H1 (cell line): Measurements from ENCODE around the gene C5orf24. TPM values are rescaled to one million over a fixed set of nuclear protein-coding genes. Genes with fewer than 3 reads are reported as not detected.

Experiments used
- CTCF ChIA-PET: fragments of 300-600 bp; sonication (Branson Sonifier 250); formaldehyde crosslinking; loops from one replicate; lab custom pipeline; 2021; ENCODE audit not compliant: partially characterized antibody; lab: Charles Lee
- POLR2A ChIA-PET: fragments of 300-600 bp; sonication (Branson Sonifier 250); formaldehyde crosslinking; loops from one replicate; lab custom pipeline; 2021; ENCODE audit warnings: inconsistent platforms; ENCODE audit not compliant: partially characterized antibody; lab: Charles Lee
- DNase-seq, 2 experiments: peaks; one replicate each; pipeline versions ENCODE4 v3.0.0 to v3.0.0-alpha.2; 2010 to 2022; ENCODE audit warnings: low spot score in 2 of 2, low read depth in 1 of 2, mixed read lengths in 1 of 2
- FAIRE-seq: peaks from 2 replicates; lab custom pipeline; 2011; peaks lifted over from hg19 to GRCh38; lab: Jason Lieb, UNC
- H2AFZ ChIP-seq: 2 replicates; pipeline ENCODE4 v1.8.1; 2012; ENCODE audit warnings: low read length, inconsistent platforms
- H2AK5ac ChIP-seq: 2 replicates; pipeline ENCODE4 v1.6.1; 2013; ENCODE audit warnings: low read depth, low read length
- H2BK120ac ChIP-seq: replicated peaks from 2 replicates; pipeline ENCODE3; 2013; ENCODE audit warnings: low read depth, low read length, inconsistent platforms
- H2BK12ac ChIP-seq: 2 replicates; pipeline ENCODE4 v1.6.1; 2013; ENCODE audit warnings: low read depth, low read length
- H2BK15ac ChIP-seq: 2 replicates; pipeline ENCODE4 v1.6.1; 2013; ENCODE audit warnings: low read length
- H2BK20ac ChIP-seq: 2 replicates; pipeline ENCODE4 v1.6.1; 2013; ENCODE audit warnings: low read length
- H2BK5ac ChIP-seq: 2 replicates; pipeline ENCODE4 v1.6.1; 2013; ENCODE audit warnings: low read depth, low read length
- H3K14ac ChIP-seq: 2 replicates; pipeline ENCODE4 v1.6.1; 2013; ENCODE audit warnings: inconsistent platforms; ENCODE audit not compliant: insufficient read length
- H3K18ac ChIP-seq: 2 replicates; pipeline ENCODE4 v1.6.1; 2013; ENCODE audit warnings: low read length; ENCODE audit errors: extremely low read depth
- H3K23ac ChIP-seq: 2 replicates; pipeline ENCODE4 v1.6.1; 2013; ENCODE audit warnings: inconsistent platforms; ENCODE audit not compliant: insufficient read length
- H3K23me2 ChIP-seq: 2 replicates; pipeline ENCODE4 v1.6.1; 2013; ENCODE audit warnings: low read depth, low read length
- H3K27ac ChIP-seq: 2 replicates; pipeline ENCODE4 v1.6.1; 2011; ENCODE audit warnings: low read depth, low read length, inconsistent platforms
- H3K27me3 ChIP-seq, 4 experiments: replicated peaks in 1 of 4; 1 replicate in 1 of 4; 2 replicates in 3 of 4; pipeline versions ENCODE4 v1.6.1 to v1.8.1; 2011 to 2013; ENCODE audit warnings: low read length in 3 of 4, mild to moderate bottlenecking in 3 of 4, inconsistent platforms in 2 of 4, mixed read lengths in 2 of 4, moderate library complexity in 1 of 4; ENCODE audit not compliant: control insufficient read depth in 3 of 4, insufficient read depth in 3 of 4; ENCODE audit errors: extremely low read depth in 1 of 4
- H3K36me3 ChIP-seq, 4 experiments: 2 replicates each; pipeline versions ENCODE4 v1.6.1 to v1.8.1; 2011 to 2013; ENCODE audit warnings: mild to moderate bottlenecking in 4 of 4, low read length in 3 of 4, moderate library complexity in 2 of 4, control low read depth in 1 of 4, inconsistent platforms in 1 of 4; ENCODE audit not compliant: insufficient read depth in 4 of 4, control insufficient read depth in 2 of 4
- H3K4ac ChIP-seq: replicated peaks from 2 replicates; pipeline ENCODE3; 2013; ENCODE audit warnings: low read length, low read depth, mixed read lengths, inconsistent platforms; ENCODE audit not compliant: insufficient read length
- H3K4me1 ChIP-seq, 4 experiments: replicated peaks in 1 of 4; 1 replicate in 1 of 4; 2 replicates in 3 of 4; pipeline versions ENCODE4 v1.6.1 to v1.8.1; 2011 to 2013; ENCODE audit warnings: low read length in 3 of 4, inconsistent platforms in 2 of 4, mixed read lengths in 1 of 4; ENCODE audit not compliant: insufficient read depth in 4 of 4, control insufficient read depth in 3 of 4
- H3K4me2 ChIP-seq, 2 experiments: 2 replicates each; pipeline versions ENCODE4 v1.6.1 to v1.8.1; 2011 to 2013; ENCODE audit warnings: low read depth in 2 of 2, low read length in 2 of 2, control low read depth in 1 of 2, inconsistent platforms in 1 of 2, mild to moderate bottlenecking in 1 of 2; ENCODE audit not compliant: insufficient read depth in 1 of 2
- H3K4me3 ChIP-seq, 4 experiments: fragments of 200-600, 300-600 bp in 1 of 4; sonication (generic), shearing (Covaris generic), sonication (Bioruptor Twin) in 1 of 4; 2 replicates each; pipeline versions ENCODE4 v1.5.1 to v1.8.1; 2011 to 2016; ENCODE audit warnings: low read length in 4 of 4, low read depth in 3 of 4, control low read depth in 2 of 4, inconsistent platforms in 2 of 4, mild to moderate bottlenecking in 2 of 4, mixed read lengths in 1 of 4, moderate library complexity in 1 of 4; ENCODE audit not compliant: insufficient read depth in 2 of 4; ENCODE audit errors: extremely low read depth in 1 of 4
- H3K56ac ChIP-seq: replicated peaks from 2 replicates; pipeline ENCODE3; 2013; ENCODE audit warnings: low read depth, mild to moderate bottlenecking, mixed read lengths, low read length, inconsistent platforms; ENCODE audit not compliant: insufficient read length
- H3K79me1 ChIP-seq: 2 replicates; pipeline ENCODE4 v1.6.1; 2013; ENCODE audit warnings: low read depth, low read length, control low read depth
- H3K79me2 ChIP-seq, 2 experiments: 2 replicates each; pipeline versions ENCODE4 v1.6.1 to v1.8.1; 2012 to 2013; ENCODE audit warnings: low read length in 2 of 2, mild to moderate bottlenecking in 2 of 2, inconsistent platforms in 1 of 2; ENCODE audit not compliant: insufficient read depth in 2 of 2, control insufficient read depth in 1 of 2
- H3K9ac ChIP-seq, 4 experiments: replicated peaks in 1 of 4; 1 replicate in 1 of 4; 2 replicates in 3 of 4; pipeline versions ENCODE4 v1.6.1 to v1.8.1; 2011 to 2013; ENCODE audit warnings: low read depth in 3 of 4, low read length in 3 of 4, control low read depth in 2 of 4, mild to moderate bottlenecking in 2 of 4, moderate library complexity in 2 of 4, inconsistent platforms in 1 of 4; ENCODE audit errors: extremely low read depth in 1 of 4
- H3K9me3 ChIP-seq, 2 experiments: 2 replicates each; pipeline versions ENCODE4 v1.6.1 to v1.8.1; 2012 to 2013; ENCODE audit warnings: mild to moderate bottlenecking in 2 of 2, moderate library complexity in 2 of 2, control low read depth in 1 of 2, inconsistent platforms in 1 of 2, low read depth in 1 of 2, low read length in 1 of 2, mixed read lengths in 1 of 2; ENCODE audit not compliant: insufficient read depth in 2 of 2
- H4K20me1 ChIP-seq, 2 experiments: replicated peaks in 1 of 2; 2 replicates each; pipeline versions ENCODE3 to v1.8.1; 2011 to 2013; ENCODE audit warnings: inconsistent platforms in 2 of 2, low read length in 2 of 2, mild to moderate bottlenecking in 1 of 2; ENCODE audit not compliant: insufficient read depth in 2 of 2, control insufficient read depth in 1 of 2
- H4K5ac ChIP-seq: 2 replicates; pipeline ENCODE4 v1.6.1; 2013; ENCODE audit warnings: low read length, low read depth, mixed read lengths, inconsistent platforms; ENCODE audit not compliant: insufficient read length
- H4K8ac ChIP-seq: 2 replicates; pipeline ENCODE4 v1.8.0; 2013; ENCODE audit warnings: mild to moderate bottlenecking, moderate library complexity, low read length, inconsistent platforms; ENCODE audit not compliant: insufficient read depth; ENCODE audit errors: extremely low read depth
- H4K91ac ChIP-seq: replicated peaks from 2 replicates; pipeline ENCODE3; 2013; ENCODE audit warnings: low read length, mixed read lengths, inconsistent platforms; ENCODE audit not compliant: insufficient read length
- CREB1 ChIP-seq: IDR thresholded peaks from 2 replicates; pipeline ENCODE4 v1.6.1; 2012; ENCODE audit warnings: inconsistent platforms
- EGR1 ChIP-seq: IDR thresholded peaks from 2 replicates; pipeline ENCODE4 v1.6.1; 2011; ENCODE audit warnings: low read depth, low read length, borderline replicate concordance
- RFX5 ChIP-seq: IDR thresholded peaks from 2 replicates; pipeline ENCODE4 v1.6.1; 2011; ENCODE audit warnings: low read depth, low read length, improper control_type of control experiment, borderline replicate concordance
- SP1 ChIP-seq: IDR thresholded peaks from 2 replicates; pipeline ENCODE4 v1.6.1; 2011; ENCODE audit warnings: low read depth, low read length
- SP2 ChIP-seq: IDR thresholded peaks from 2 replicates; pipeline ENCODE4 v1.6.1; 2012; ENCODE audit warnings: mild to moderate bottlenecking, low read length, inconsistent platforms
- TEAD4 ChIP-seq: IDR thresholded peaks from 2 replicates; pipeline ENCODE4 v1.6.1; 2012; ENCODE audit warnings: low read depth, low read length, inconsistent platforms, mixed read lengths
- YY1 ChIP-seq: IDR thresholded peaks from 2 replicates; pipeline ENCODE4 v1.6.1; 2011; ENCODE audit warnings: low read depth, mild to moderate bottlenecking, low read length
- WGBS, 2 experiments: shearing (Covaris generic) in 1 of 2; methylation state at CpG; one replicate each; pipeline versions ENCODE4 v1.1.6 to v1.1.7; 2013 to 2015; ENCODE audit warnings: low lambda C conversion rate in 2 of 2, mixed read lengths in 2 of 2, inconsistent platforms in 1 of 2, low coverage in 1 of 2, missing lambda C conversion rate in 1 of 2; ENCODE audit not compliant: insufficient replicate concordance in 2 of 2, insufficient coverage in 1 of 2, insufficient read length in 1 of 2; ENCODE audit errors: extremely low coverage in 1 of 2, missing lambda C conversion rate in 1 of 2; 5-methylcytosine and 5-hydroxymethylcytosine counted together
- polyA plus RNA-seq, 7 experiments: library from polyadenylated mRNA; depleted of rRNA in 3 of 7; stranded (reverse) in 5 of 7; unstranded in 2 of 7; fragments of >200 nt in 5 of 7; fragments of 200-250 nt in 2 of 7; gene quantifications; 1 replicate in 5 of 7; 2 replicates in 1 of 7; 4 replicates in 1 of 7; pipeline versions ENCODE4 v1.2.1 to v1.2.3, GENCODE V29; 2011 to 2013; ENCODE audit warnings: missing spikeins in 2 of 7, mixed read lengths in 2 of 7
- total RNA-seq: library from RNA; stranded (reverse); fragmentation: NEBNext Ultra II Directional; extraction: Animal tissue kit (Norgen Biotek cat#: 25700); gene quantifications from 2 replicates; pipeline ENCODE4 v1.2.1, GENCODE V29; 2021

Gene C5orf24
- total and polyA plus RNA-seq, 2 of the 8 experiments (the other 6 are each of a cell fraction or from before 2014, with no cell fraction given), result 11.1 to 20.2 TPM

DNA sequence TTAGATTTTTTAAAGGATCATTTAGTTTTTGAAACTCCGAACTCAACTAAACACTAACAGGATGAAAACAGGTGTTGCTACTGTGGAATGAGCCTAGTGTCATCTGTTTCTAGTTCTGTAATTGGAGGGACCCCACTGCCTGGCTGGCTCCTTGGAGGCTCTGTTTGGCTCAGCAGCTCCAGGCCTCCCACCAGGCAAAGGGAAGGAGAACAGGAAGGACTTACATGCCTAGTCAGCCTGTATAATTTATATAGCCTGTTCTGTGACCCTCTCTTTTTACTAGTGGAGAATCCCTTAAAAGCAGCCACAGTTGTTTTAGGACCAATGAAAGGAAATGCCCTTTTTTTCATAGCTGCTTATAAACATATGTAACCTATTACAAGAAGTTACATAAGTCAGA, 21.1 kb upstream of the C5orf24 start:
- no peak overlapping the region for H2BK15ac ChIP-seq
- 85% methylated on average over 1 of the region's 1 CpG; no CpG with 5 or more reads in 1 of the 2 experiments for WGBS, 2 experiments
- no peaks in the 10 kb centered on the region for H3K27me3 ChIP-seq
- FAIRE-seq (no peak), DNase-seq (no peak)
- no peak overlapping the region for H3K14ac ChIP-seq
- no peaks in the 10 kb centered on the region; the same call in 1 of the 2 replicates for H3K79me1 ChIP-seq
- no peaks in the 10 kb centered on the region for H4K20me1 ChIP-seq
- CTCF ChIA-PET, result interaction anchor here (0.6 to 1.0 kb wide), 4 partner anchors 18 to 1685 kb away, joined by 3 to 5 read pairs (median 4); no protein-coding TSS in a partner anchor
- H4K5ac ChIP-seq, result no peak overlapping the region
- no peak overlapping the region for H3K23ac ChIP-seq
- peaks cover 11 to 69% (median 39%) of the 10 kb centered on the region in 4 experiments for H3K36me3 ChIP-seq
- H2AK5ac ChIP-seq, result no peak overlapping the region
- H3K9me3 ChIP-seq, result no peaks in the 10 kb centered on the region
- no peaks in the 10 kb centered on the region for H3K79me2 ChIP-seq
- H4K91ac ChIP-seq, result no peak overlapping the region
- no peak overlapping the region for H2BK12ac ChIP-seq
- H3K18ac ChIP-seq, result no peak overlapping the region
- TF ChIP-seq CREB1 (no peak), YY1 (no peak), EGR1 (no peak), SP2 (no peak), TEAD4 (no peak), SP1 (no peak), RFX5 (no peak)
- H3K4ac ChIP-seq, result no peak overlapping the region
- H3K9ac ChIP-seq, result no peak overlapping the region
- POLR2A ChIA-PET, result interaction anchor here (0.7 to 0.8 kb wide), 3 partner anchors 14 to 71 kb away, joined by 3 read pairs; no protein-coding TSS in a partner anchor
- H3K23me2 ChIP-seq, result no peaks in the 10 kb centered on the region
- no peak overlapping the region for H2BK20ac ChIP-seq
- H3K56ac ChIP-seq, result no peak overlapping the region
- no peak overlapping the region for H2BK120ac ChIP-seq
- no peak overlapping the region for H2AFZ ChIP-seq
- no peak overlapping the region for H3K4me2 ChIP-seq
- no peak overlapping the region for H3K27ac ChIP-seq
- H3K4me1 ChIP-seq, result no peaks in the 10 kb centered on the region
- H2BK5ac ChIP-seq, result no peak overlapping the region
- H4K8ac ChIP-seq, result peak overlapping the region; percentile 57; the same call in 1 of the 2 replicates
- no peak overlapping the region for H3K4me3 ChIP-seq
